Mucosa of gallbladder (tissue), 1 donor: ENCODE measurements around the gene CYB5R4. TPM values are rescaled to one million over a fixed set of nuclear protein-coding genes. Genes with fewer than 3 reads are reported as not detected.

Source experiments
- DNase-seq: peaks from one replicate; pipeline ENCODE4 v3.0.0-alpha.2; 2020; ENCODE audit warnings: low spot score
- total RNA-seq: library from RNA; stranded (reverse); gene quantifications from one replicate; pipeline ENCODE4 v1.2.1, GENCODE V29; 2021
- donor health status: DM: no; HTN: no; CAD: no.

The CYB5R4 gene
- total RNA-seq, 1 donor from 2014 or later, result 11.9 TPM

- no peak for DNase-seq
These were observed 119.5 kb downstream of the CYB5R4 start for GRCh38 chr6:83978997-83979396.

DNA sequence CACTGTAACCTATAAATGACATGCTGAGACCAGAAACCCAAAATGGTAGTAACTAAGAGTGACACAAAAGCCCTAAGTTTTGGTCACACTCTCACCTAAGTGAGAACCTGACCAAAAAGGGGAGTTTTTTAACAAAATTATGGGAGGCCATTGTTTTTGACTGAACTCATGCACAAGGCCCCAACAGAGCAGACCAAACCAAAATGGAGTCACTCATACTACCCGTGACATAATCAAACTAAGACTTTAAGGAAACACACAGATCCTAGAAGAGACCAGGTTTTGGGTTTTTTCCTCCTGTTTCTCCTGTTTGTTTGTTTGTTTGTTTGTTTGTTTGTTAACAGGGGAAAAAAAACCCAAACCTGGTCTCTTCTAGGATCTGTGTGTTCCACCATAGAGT, 124.9 kb downstream of the CYB5R4 start:
- no peak for DNase-seq

GRCh38 chr6:83985308-83985713, 125.8 kb downstream of the CYB5R4 start:
- DNase-seq, result no peak

DNA sequence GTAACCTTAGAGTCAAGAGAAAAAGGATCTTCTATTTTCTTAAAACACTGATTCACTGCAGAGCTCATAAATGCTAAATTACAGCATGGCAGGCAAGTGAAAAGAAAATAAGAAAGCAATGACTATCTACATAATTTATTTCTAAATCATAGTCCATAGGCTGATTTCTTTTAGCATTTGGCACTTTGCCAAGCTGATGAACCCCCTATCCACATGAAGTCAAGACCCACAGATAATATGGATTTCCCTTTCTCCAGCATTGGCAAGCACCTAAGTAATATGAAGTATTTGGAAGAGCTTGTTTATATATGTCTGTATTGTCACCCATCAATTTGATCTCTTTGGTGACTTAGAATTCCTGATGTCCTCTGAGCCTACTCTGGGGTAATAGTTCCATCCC, 126.2 kb downstream of the CYB5R4 start:
- DNase-seq, result no peak

- DNase-seq, result no peak
These were observed 138.6 kb downstream of the CYB5R4 start for GRCh38 chr6:83998021-83998584.

GRCh38 chr6:84001119-84001518, 141.6 kb downstream of the CYB5R4 start:
- DNase-seq, result no peak

GRCh38 chr6:84002226-84002625, 142.7 kb downstream of the CYB5R4 start:
- DNase-seq, result no peak

GRCh38 chr6:84003131-84003530, 143.6 kb downstream of the CYB5R4 start:
- DNase-seq, result no peak

DNA sequence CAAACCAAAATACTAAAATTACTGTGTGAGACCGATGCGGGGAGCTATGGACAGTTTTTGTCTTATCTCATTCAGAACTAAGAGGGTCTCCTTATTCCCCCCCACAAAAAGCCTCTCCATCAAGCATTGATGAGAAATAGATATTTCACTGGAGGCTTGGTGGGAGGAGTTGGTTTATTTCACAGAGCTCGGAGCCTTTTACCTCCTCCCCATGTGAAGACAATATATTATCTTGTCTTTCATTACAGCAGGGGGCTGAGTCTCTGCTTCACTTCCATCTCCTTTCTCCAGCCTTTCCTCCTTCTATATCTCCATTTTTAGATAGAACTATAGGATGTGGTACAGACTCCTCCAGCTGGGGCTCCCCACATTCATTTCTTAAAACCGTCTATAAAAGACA, 144.2 kb downstream of the CYB5R4 start:
- no peak for DNase-seq

- no peak for DNase-seq
These were observed 148.4 kb downstream of the CYB5R4 start for GRCh38 chr6:84007871-84008270.

DNA sequence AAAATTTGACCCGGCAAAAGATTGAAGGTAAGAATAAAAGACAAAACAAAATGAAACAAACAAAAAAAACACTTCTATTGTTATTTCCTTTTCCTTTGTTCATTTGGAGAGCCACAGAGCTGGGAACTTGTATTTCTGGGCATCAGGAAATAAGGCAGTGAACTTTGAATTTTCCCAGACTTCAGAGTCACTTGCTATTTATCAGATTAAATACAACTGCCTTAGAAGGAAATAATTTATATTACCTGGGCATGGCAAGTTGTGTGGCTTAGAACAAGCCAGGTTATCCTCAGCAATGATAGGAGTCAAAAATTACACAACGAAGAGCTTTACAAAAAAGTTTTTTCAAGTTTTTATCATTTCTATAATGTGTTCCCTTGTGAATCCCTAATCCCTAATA, 153.9 kb downstream of the CYB5R4 start:
- no peak for DNase-seq

DNA sequence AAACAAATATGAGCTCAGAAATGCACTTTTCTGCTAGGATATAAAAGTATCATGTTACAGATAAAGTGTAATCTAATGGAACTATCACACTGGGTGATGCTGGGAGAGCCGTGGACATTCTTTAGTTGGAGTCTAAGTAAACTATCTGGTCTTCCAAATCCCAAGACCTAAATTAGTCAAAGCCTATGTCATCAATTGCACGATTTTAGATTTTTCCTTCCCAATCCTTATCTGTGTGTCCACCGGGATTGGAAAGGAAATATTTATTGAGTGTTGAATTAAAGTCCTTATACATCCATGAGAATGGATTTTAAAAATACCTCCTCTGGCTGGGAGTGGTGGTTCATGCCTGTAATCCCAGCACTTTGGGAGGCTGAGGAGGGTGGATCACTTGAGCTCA, 154.4 kb downstream of the CYB5R4 start:
- DNase-seq, result no peak

DNA sequence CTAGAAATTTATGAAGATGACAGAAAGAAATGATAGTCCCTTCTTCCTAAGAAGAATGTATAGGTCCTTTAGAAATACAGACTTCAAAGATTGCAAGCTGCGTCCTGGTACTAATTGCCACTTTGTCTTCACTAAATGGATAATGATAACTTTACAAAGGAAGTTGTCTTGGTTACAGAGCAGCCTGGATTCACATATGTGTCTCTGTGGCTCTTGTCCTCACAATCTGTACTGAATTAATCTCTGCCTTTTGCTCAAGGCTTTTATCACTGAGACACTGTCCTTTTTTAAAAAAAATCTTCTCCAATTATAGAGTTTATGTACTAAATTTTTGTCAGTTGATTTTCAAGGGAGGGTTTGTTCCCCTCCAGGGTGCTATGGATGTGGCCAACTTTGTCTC, 156.5 kb downstream of the CYB5R4 start:
- no peak for DNase-seq

Other genes with a start within 250 kb of the CYB5R4 start
- gene SNAP91, start 150.6 kb upstream of the CYB5R4 start, total RNA-seq, result 2.5 TPM
- not detected for gene RIPPLY2, start 6.3 kb upstream of the CYB5R4 start, total RNA-seq
- 1.9 TPM for gene MRAP2, start 174.1 kb downstream of the CYB5R4 start, total RNA-seq